GM21576 (cell line): ENCODE measurements around the gene PTPN1.
"Not testable (repeated sequence)": the region's sequence is repeated elsewhere in the genome, so short reads cannot be mapped to it uniquely, and the experiment has no call there.

Source experiments
- ATAC-seq: cut with Tn5 transposase; IDR thresholded peaks from one replicate; pipeline ENCODE4 v1.9.1; 2021; ENCODE audit warnings: mild to moderate bottlenecking, moderate library complexity; ENCODE audit not compliant: unreplicated experiment

PTPN1 gene

DNA sequence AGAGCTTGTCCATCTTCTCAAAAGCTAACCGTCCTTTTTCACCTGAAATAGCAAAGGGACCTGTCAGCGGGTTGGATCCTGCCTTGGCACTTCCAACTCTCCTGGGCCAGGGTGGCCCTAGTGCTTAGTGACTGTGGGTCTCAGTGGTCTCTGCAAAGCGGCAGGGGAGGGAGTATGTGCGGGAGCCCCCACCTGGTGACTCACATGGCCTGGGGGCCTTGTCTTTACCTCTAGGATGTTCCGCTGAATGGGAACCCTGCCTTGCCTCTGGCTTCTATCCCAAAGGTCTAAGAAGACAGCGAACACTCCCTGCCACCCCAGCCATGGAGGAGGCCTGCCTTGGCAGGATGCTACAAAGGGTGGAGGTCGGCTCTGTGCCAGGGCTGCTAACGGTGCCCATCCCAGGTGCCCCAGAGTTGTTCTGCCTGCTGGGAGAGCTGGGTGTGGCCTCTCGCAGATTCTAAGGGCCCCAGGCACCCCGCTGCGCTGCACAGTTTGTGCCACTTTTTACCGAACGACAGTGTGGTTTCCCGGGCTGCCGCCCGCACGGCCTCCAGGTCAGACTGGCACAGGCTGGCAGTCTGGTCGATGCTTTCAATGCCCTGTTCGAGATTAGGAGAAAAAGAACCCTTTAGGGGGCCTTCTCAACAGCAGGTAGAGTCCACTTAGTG is 77.2 kb downstream of the PTPN1 start:
- ATAC-seq: no peak

DNA sequence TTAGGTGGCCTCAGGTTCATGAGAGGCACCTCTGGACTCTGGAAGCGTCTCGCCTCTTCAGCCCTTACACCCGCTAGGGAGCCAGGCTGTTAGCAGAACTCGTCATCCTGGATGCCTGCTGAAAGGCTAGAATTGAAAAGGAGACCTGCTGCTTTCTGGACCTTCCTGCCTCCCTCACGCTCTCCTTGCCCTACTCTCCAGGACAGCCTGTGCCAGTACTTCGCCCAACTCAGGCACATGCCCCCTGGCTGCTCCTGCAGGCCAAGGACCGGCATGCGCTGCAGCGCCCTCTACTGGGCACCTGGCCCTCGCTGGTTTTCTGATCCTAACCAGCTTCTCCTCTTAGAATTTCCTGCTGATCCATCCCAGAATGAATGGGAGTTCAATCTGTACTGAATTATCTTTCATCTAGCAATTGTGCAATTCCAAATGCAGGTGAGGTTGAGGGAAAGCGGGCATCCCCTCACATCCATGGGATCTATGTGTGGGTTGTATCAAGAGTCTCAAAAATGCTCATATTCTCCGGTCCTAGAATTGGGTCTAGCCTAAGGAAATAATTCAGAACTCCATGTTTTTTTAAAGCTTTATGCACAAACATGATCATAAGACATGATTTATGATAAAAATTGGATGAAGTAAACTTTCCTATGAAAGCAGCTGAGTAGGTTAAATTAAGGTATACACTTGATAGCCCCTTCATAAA is 78.0 kb downstream of the PTPN1 start:
- ATAC-seq: no peak

DNA sequence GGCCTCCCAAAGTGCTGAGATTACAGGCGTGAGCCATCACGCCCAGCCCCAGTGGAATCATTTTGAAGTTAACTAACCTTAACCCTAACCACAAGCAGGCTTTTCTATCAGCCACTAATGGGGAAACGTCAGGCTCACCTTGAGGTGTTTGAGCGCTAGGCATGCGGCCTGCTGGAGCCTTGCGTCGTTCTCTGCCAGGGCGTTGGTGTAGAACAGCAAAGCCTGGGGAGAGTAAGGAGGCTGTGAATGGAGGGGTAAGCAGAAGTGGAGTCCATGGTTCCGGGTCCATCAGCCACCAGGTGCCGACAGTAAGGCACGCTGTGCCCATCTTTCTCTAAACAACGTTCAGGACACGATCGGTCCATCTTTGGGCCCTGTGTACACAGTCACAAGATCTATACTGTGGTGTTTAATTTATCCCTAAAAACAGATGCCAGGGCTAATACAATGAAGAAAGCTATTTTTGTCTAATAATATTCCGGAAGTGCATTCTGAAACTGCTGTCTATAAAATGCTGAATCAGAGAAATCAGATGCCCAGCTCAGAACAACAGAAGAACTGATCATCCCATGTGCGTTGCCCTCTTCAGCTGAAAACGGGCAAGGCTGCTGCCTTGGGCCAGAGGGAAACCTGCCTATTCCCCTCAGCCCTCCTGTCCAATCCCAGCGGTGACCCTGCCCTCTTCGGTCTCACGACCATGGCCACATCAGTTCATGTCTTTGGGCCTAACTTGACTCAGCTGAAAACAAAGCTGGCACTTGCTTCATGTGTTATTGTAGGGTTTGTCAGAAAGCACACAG is 79.6 kb downstream of the PTPN1 start:
- no peak for ATAC-seq

DNA sequence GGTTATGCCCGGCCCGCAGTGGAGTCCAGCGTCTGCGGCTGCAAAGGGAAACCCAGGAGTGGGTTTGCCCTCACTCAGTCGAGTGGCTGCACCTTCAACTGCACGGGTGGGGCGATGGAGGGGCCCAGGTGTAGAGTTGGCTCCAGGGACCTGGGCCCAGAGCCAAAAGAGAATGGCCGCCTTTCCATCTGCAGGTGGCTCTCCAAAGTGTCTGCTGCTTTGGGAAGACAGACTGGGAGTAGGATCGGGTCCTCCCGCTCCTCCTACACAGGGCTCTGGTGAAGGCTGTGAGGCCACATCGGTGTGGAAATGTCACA is 80.1 kb downstream of the PTPN1 start:
- ATAC-seq: no peak

DNA sequence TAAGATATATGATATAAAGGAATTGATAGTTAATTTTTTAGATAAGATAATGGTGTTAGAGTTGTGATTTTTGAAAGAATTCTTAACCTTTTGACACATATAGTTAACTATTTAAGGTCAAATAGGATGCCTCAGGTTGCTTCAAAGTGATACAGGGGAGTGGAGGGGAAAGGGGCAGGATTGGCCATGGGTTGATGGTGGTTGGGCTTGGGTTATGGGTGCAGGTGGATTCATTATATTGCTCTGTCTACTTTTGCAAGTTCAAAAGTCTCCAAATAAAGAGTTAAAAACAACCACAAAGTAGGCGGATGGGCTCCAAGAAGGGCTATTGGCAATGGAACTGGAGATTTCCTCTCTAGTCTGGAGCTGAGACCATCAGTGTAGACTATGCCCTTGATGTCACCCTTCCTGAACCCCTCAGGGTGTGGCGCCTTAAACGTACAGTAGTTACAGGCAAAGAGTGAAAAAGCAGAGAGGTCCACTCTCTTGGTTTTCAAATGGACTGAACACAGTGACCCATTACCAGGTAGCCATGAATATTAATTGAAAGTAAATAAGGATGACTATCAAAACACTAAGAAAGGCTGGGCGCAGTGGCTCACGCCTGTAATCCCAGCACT is 81.2 kb downstream of the PTPN1 start:
- no peak for ATAC-seq

DNA sequence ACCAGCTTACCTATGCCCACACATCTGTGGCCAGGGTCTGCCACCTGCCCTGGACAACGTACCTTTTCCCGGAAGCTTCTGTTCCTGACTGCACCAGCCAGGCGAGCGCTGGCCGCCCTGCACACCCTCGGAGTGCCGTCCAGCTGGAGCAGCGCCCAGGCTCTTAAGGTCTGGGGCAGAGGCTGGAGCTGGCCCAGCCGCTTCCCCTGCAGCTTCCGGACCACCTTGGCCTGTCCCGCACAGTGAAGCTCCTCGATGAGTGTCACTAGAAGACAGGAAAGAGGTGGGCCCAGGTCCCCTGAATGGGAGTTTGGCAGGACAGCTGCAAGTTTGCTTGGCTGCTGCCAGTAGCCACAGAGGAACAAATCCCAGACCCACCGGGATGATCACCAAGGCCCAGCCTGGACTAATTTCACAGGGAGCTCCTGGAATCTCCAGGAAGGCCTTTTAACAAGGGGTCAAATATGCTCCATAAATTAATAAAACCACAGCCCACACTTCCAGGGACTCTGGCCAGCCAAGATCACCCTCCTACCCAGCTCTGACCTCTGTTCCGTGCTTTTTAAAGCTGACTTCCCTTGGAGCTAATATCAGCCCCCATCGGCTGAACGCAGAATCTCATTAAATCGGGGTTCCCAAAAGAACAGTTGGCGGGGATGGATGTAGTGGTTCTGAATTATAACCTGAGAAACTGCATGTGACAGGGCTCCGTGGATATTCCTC is 82.3 kb downstream of the PTPN1 start:
- ATAC-seq: no peak

DNA sequence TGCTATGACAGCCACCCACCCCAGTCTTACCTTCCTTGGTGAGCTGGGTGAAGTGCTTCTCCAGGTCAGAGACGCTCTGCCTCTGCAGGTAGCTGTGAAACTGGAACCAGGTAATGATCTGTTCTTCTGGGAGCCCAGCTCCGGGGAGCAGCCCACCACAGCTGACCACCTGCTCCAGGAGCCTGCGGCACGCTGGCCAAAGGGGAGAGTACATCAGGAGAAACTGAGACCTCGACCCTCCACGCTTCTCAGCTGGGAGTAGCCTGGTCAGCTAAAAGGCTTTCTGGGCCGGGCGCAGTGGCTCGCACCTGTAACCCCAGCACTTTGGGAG is 82.8 kb downstream of the PTPN1 start:
- ATAC-seq: no peak

DNA sequence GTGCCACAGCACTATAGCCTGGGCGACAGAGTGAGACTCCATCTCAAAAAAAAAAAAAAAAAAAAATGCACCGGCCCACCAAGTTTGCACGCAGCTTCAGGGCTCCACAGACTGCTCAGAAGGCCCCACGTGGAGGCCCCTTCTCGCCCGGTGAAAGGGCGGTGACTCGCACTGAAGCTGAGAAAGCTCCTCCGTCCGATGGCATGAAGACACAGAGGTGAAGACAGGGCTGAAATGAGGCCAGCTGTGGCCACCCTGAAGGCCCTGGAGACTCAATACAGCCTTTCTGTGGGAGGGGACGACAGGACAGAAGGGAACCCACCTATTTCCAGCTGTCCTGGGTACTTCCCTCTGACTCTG is 84.0 kb downstream of the PTPN1 start:
- ATAC-seq: no peak

DNA sequence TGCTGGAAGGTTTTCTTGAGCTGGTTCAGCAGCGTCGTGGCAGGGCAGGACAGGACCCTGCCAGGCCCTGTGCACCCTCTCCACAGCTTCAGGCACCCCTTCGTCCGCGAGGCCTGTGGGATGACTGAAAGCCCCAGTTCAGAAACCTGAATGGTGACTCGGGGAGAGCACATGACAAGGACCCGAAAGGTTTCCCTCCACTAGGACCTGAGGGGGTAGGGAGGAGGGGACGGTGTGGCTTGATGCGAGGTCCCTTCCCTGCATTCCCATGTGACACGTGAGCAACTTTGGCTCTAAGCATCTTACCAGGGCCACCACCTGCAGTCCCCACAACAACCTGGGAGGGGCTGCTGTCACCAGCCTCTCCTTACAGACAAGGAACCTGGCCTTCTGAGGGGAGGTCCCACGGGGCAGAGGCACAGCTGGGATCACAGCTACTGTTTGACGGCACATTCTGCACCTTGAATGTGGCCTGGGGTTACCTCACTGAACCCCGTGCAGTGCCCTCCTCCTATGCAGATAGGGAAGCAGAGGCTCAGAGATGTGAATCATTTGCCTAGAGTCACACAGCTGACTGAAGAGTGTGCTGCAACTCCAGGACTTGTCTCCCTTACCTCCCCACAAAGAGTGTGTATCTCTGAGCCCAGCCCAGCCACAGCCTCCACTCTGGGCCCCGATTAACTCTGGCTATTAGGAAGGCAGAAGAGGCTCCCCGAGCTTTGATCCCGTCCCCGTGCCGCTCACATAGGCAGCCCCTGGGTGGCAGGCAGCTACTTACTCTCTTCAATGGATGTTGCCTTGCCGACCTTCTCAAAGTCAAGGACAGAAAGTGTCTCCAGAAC is 84.6 kb downstream of the PTPN1 start:
- ATAC-seq: no peak

DNA sequence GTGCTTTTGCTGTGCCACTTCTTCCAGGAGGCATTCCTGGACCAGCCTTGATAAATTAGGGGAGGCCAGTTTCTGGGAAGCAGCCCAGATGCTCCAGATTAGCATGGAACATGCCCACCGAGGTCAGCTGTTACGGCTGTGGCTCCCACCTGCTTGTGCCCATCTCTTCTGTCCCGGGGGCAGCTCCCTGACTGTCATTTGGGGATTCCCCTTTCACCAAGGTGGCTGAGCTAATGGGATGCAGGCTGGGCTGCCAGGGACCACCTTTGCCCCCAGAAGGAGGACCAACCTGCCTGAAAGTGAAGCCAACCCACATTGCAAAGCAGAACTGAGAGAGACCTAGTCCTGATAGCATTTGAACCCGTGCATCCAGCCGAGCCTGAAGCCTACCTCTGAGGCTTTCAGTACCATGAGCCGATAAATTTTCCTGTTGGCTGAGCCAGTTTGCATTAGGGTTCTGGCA is 85.3 kb downstream of the PTPN1 start:
- no peak for ATAC-seq

DNA sequence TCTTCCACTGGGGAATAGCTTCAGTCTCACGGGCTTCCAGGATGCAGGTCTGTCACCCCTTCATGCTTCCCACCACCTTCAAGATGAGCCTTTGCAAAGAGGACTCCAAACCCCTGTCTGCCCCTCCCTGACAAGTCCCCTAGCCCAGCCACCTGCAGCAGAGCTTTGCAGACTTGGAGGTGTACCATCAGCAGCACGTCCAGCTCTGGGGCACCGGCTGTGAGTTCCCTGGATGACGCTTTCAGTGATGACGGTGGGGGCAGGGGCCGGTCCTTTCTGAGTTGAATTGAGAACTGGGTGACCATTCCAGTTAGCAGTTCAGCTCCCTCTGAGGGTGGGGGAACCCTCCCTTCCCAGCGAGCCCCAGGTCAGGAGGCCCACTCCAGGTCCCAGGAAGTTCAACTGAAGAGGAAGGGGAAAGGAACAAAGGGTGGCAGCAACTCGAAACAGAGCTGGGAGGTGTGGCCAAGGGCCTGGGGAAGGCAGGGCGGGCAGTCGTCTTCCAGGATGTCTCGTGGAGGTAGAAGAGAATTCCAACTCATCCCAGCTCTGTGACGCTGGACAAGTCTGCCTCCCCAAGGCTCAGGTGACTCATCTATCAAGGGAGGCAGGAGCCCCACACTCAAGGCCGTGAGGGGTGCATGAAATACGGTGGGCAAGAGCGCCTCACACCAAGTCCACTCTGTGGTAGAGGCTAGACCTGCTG is 86.0 kb downstream of the PTPN1 start:
- no peak for ATAC-seq

DNA sequence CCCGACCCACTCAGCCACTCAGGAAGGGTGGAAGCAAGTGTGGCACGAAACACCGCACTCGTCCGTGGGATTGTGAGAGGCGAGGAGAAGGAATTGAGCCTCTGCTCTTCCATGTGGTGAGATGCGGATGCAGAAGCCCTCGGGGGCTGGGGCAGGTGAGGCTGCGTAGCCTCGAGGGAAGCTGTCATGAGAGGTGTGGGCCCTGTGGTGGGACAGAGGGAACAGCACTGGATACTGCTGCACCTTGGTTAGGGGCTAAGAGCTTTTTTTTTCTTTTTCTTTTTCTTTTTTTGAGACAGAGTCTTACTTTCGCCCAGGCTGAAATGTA is 86.5 kb downstream of the PTPN1 start:
- no peak for ATAC-seq

DNA sequence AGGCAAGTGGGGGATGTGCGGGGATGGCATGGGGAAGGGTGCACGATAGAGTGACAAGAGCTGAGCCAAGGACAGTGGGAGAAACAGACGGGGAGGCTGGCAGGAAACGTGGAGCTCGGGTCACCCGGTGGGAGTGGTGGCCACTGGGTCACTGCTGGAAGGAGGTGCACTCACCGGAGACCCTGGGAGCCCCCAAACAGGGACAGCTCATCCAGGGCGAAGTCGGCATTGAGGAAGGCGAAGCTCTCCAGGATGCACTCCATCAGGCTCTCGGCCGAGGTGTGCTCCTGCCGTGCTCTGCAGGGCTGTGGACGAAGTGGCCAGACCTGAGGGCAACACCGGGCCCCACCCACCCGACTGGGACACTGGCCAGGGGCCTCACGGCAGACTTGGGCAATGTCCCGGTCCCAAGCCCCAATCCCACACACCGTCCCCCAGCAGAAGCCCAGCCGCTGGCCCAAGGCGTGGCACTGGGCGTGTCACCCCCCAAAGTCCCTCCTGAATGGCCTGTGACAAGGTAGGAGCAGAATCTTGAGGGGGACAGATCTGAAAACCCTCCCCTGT is 87.3 kb downstream of the PTPN1 start:
- ATAC-seq: no peak

DNA sequence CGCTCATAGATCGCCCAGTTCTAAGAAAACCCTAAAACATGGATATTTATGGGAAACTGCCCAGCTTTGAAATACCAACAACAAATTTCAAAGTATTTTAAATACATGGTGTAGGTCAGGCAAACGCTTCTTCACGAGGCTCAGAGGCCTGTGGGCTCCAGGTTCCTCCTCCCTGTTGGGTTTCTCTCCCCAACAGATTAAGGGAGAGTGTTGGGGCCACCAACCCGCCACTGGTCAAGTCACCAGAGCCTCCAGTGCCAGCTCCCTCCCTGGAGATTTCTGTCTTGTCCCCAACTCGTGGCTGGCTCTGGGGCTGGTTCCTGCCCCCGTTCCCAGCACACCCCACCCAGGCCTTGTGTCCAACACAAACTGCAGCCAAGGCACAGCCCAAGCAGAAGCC is 87.9 kb downstream of the PTPN1 start:
- ATAC-seq: no peak

DNA sequence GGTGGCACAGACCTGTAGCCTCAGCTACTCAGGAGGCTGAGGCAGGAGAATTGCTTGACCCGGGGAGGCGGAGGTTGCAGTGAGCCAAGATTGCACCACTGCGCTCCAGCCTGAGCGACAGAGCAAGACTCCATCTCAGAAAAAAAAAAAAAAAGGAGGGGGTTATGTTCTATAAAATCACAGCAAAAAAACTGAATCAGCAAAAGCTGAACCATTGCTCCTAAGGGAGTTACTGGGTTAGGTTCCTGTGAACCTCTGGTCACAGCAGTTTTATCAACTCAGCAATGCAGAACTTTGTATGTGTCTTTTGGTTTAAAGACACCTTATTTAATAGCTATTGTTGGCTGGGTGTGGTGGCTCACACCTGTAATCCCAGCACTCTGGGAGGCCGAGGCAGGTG is 88.6 kb downstream of the PTPN1 start:
- not testable (repeated sequence) for ATAC-seq

DNA sequence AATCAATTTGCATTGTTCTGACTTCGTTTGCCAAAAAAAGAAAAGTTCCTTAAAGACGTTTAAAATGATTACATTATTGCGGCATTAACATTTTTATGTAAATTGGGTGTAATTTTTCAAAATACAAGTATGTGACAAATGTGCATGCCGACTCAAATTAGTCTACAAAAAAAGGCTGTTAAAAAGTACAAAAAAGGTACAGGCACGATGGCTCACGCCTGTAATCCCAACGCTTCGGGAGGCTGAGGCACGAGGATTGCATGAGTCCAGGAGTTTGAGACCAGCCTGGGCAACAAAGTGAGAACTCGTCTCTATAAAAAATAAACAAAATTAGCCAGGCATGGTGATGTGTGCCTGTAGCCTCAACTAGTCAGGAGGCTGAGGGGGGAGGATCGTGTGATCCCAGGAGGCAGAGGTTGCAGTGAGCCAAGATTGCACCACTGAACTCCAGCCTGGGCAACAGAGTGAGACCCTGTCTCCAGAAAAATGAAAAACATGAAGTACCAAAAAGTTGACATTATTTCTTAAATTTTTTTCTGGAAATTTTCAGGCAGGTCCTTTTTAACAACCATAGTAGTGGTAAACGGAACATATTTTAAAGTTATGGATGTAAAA is 90.2 kb downstream of the PTPN1 start:
- no peak for ATAC-seq

DNA sequence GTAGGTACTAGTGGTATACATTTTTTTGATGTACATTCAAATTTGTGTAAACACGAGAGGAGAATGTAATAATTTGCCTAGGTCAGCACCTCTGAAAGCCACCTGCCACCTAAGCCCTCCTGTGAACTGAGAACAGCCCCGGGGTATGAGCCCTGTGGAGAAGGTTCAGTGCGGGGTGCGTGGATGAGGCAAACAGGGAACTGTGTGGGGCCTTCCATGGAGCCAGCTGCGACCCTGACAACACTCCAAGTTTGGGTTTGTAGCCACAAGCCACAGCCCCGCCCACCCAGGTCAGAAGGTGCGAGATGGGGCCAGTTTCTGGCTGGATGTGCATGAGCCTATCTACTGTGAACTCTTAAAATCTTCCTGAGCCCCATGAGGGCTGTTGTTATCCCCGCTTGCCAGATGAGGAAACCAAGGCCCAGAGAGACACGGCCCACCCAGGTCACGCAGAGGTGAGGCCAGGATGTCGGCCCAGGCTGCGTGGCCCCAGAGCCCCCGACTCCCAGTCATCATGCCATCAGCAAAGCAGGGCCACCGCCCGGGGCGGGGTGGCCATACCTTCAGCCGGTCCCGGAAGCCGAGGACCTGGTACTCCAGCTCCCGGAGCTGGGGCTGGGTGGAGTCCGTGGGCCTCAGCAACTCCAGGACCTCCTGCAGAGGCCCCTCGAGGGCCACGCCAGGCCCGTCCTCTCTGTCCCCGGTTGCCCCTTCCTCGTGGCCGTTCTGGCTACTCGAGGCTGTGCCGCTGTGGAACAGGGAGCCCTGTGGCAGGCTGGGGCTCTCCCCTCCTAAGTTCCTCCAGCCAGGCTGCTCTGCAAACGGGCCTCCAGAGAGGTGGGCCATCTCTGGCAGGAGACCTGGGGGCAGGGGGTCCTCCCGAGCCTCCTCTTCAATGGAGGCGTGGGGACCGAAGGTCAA is 91.6 kb downstream of the PTPN1 start:
- ATAC-seq: no peak
